ENCODE data around the gene LMNA. TPM values are rescaled to one million over a fixed set of nuclear protein-coding genes. Genes with fewer than 3 reads are reported as not detected.
A peak's percentile ranks its signal among the peaks of the same experiment; 100 is the strongest.
"Not testable (repeated sequence)": the region's sequence is repeated elsewhere in the genome, so short reads cannot be mapped to it uniquely, and the experiment has no call there.

Gene LMNA
- total RNA-seq, 3 donors from 2014 or later, result 263 to 334 (median 308) TPM

GRCh38 chr1:156123356-156124196, 9.1 kb downstream of the LMNA start:
- TF ChIP-seq CTCF (IDR thresholded peaks at IDR 0.05), result no peak
- H3K9me3 ChIP-seq, result no peaks in the 10 kb centered on the region
- DNase-seq, result peak; percentile 94 to 96 (median 96)
- H3K4me1 ChIP-seq (ENCODE audit: low read depth), result peaks cover 99% of the 10 kb centered on the region
- H3K36me3 ChIP-seq (ENCODE audit: low read depth), result no peaks in the 10 kb centered on the region
- no peak overlapping the region for H3K4me3 ChIP-seq
- intact Hi-C loops (cut with DNase I, micrococcal nuclease), result no loop called here
- ATAC-seq, result peak; percentile 70

- Histone ChIP-seq H3K4me3 (no peak overlapping the region), H3K4me1 (ENCODE audit: low read depth) (peaks cover 97% of the 10 kb centered on the region), H3K36me3 (ENCODE audit: low read depth) (no peaks in the 10 kb centered on the region), H3K9me3 (no peaks in the 10 kb centered on the region)
- peak; percentile 81 to 88 (median 83) for DNase-seq
- TF ChIP-seq CTCF (IDR thresholded peaks at IDR 0.05), result no peak
- ATAC-seq, result peak; percentile 62
- intact Hi-C loops (cut with DNase I, micrococcal nuclease), result no loop called here
Measured at GRCh38 chr1:156124557-156125483, 10.3 kb downstream of the LMNA start.

- H3K36me3 ChIP-seq (ENCODE audit: low read depth); H3K9me3 ChIP-seq; H3K4me3 ChIP-seq; intact Hi-C loops (cut with DNase I, micrococcal nuclease); ATAC-seq; DNase-seq: not testable (repeated sequence)
- H3K4me1 ChIP-seq (ENCODE audit: low read depth), result peaks cover 96% of the 10 kb centered on the region
Measured at GRCh38 chr1:156125544-156125943, 11.0 kb downstream of the LMNA start.

GRCh38 chr1:156126043-156126629, 11.6 kb downstream of the LMNA start:
- Histone ChIP-seq H3K4me3 (no peak overlapping the region), H3K9me3 (no peaks in the 10 kb centered on the region), H3K4me1 (ENCODE audit: low read depth) (peaks cover 91% of the 10 kb centered on the region), H3K36me3 (ENCODE audit: low read depth) (no peaks in the 10 kb centered on the region)
- TF ChIP-seq CTCF (IDR thresholded peaks at IDR 0.05), result no peak
- intact Hi-C loops (cut with DNase I, micrococcal nuclease), result no loop called here
- ATAC-seq, result peak; percentile 36
- peak; percentile 64 to 91 (median 81) for DNase-seq

- intact Hi-C loops (cut with DNase I, micrococcal nuclease), result no loop called here
- no peak for TF ChIP-seq CTCF (IDR thresholded peaks at IDR 0.05)
- Histone ChIP-seq H3K36me3 (ENCODE audit: low read depth) (peaks cover 4% of the 10 kb centered on the region), H3K9me3 (no peaks in the 10 kb centered on the region), H3K4me1 (ENCODE audit: low read depth) (peaks cover 84% of the 10 kb centered on the region), H3K4me3 (no peak overlapping the region)
- peak; percentile 47 to 80 (median 59) for DNase-seq
- ATAC-seq, result peak; percentile 4
Measured at GRCh38 chr1:156126630-156127534, 12.4 kb downstream of the LMNA start.
